Right kidney (tissue), 1 donor: Measurements from ENCODE around the gene VPREB3.

Source experiments
- DNase-seq: peaks from one replicate; pipeline ENCODE4 v3.0.0-alpha.2; 2016

Gene VPREB3

GRCh38 chr22:23764899-23765881 lies 11.0 kb upstream of the VPREB3 start:
- no peak for DNase-seq

- no peak for DNase-seq
These were observed 9.7 kb upstream of the VPREB3 start for GRCh38 chr22:23763954-23764353.

GRCh38 chr22:23763579-23763945 lies 9.3 kb upstream of the VPREB3 start:
- DNase-seq, result peak; percentile 55

- DNase-seq, result peak; percentile 51
These were observed 8.8 kb upstream of the VPREB3 start, which contains the start of gene C22orf15 for GRCh38 chr22:23762842-23763578. TSS of gene C22orf15 (plus strand) at chr22:23762990. CDS start at chr22:23763307, 317 bp downstream.

GRCh38 chr22:23760056-23760455 lies 5.8 kb upstream of the VPREB3 start:
- no peak for DNase-seq

- no peak for DNase-seq
These were observed 5.3 kb upstream of the VPREB3 start for GRCh38 chr22:23759566-23759965.

- DNase-seq, result no peak
These were observed 2.7 kb upstream of the VPREB3 start for GRCh38 chr22:23756891-23757290.

- no peak for DNase-seq
These were observed 1.5 kb upstream of the VPREB3 start for GRCh38 chr22:23755711-23756110.

GRCh38 chr22:23754980-23755636 lies 883 bp upstream of the VPREB3 start:
- no peak for DNase-seq

GRCh38 chr22:23753385-23753784 lies 840 bp downstream of the VPREB3 start:
- DNase-seq, result no peak

- DNase-seq, result no peak
These were observed 1.5 kb downstream of the VPREB3 start for GRCh38 chr22:23752750-23753149.

- no peak for DNase-seq
These were observed 2.0 kb downstream of the VPREB3 start for GRCh38 chr22:23752090-23752691.

GRCh38 chr22:23751441-23751996 lies 2.7 kb downstream of the VPREB3 start:
- no peak for DNase-seq

- DNase-seq, result peak; percentile 97
These were observed 3.3 kb downstream of the VPREB3 start, which contains the start of gene ZNF70 for GRCh38 chr22:23750714-23751440. TSS of gene ZNF70 (minus strand) at chr22:23751112. CDS start at chr22:23745140, 5,972 bp downstream.

- DNase-seq, result no peak
These were observed 3.9 kb downstream of the VPREB3 start for GRCh38 chr22:23750367-23750713.

GRCh38 chr22:23749841-23750301 lies 4.4 kb downstream of the VPREB3 start:
- DNase-seq, result no peak

- DNase-seq, result no peak
These were observed 8.4 kb downstream of the VPREB3 start for GRCh38 chr22:23745791-23746190.

GRCh38 chr22:23744485-23744884 lies 9.7 kb downstream of the VPREB3 start:
- no peak for DNase-seq

- DNase-seq, result no peak
These were observed 10.2 kb downstream of the VPREB3 start for GRCh38 chr22:23744001-23744400.

- no peak for DNase-seq
These were observed 10.9 kb downstream of the VPREB3 start for GRCh38 chr22:23743303-23743705.
